ENCODE data around the gene UBASH3A.

The UBASH3A gene

DNA sequence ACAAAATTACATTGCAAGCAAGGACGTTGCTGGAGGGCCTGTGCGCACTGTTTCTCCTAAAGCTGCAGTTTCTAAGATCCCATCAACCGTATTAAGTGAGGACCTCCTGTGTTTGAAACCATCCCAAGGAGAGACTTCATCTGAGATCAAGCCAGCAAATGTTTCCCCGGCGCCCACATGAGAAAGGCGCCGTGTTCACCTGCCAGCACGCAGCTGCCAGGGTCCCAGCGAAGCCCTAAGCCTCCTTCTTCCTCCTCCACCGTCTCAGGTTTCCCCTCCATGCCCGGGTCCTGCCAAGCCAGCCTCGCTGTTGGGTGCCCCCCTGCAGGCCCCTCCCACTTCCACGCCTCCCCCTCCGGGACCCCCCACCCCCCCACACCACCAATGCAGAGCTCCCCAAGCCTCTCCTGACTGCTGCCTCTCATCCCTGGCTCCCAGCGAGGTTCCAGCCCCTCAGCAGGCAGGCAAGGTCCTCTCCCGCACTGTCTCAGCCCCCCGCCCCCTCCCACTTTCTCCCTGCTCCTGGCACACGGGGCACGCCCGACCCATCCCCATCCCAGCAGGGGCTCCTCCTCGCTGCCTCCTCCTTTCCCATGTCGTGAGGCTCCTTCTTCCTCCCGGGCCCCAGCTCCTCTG, 28.7 kb upstream of the UBASH3A start:
- no peak for DNase-seq (ENCODE audit: low read depth)

DNA sequence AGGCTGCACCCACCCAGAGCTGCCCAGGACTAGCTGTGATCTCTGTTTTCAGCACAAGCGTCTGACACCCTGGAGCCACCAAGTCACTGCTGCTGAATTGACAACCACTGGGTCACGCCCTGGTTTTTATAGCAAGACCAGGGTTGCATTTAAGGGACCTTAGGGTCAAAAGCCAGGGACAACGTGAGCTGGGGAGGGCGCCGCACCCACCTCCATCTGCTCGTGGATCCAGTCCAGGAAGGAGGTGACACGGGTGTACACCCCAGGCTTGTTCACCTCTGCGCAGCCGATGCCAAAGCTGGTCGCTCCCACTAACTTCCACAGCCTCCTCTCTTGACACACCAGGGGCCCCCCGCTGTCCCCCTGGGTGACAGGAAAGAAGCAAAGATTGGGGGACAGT, 28.2 kb upstream of the UBASH3A start:
- no peak for DNase-seq (ENCODE audit: low read depth)

DNA sequence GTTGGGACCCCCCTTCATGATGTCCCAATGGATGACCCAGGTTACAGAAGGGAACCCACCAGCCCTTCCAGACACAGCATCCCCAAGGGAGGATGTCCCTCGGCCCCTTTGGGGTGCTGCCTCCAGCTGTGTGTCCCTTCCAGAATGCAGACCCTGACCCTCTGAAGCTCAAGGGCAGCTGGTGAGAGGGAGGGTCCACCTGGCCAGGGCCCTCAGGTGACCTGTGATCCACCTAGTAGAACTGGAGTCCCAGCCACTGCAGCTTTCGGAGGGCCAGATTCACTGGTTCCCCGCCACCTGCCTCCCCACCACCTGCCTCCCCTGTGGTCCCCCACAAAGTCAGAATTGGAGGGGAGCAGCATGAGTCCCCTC, 27.8 kb upstream of the UBASH3A start:
- no peak for DNase-seq (ENCODE audit: low read depth)

DNA sequence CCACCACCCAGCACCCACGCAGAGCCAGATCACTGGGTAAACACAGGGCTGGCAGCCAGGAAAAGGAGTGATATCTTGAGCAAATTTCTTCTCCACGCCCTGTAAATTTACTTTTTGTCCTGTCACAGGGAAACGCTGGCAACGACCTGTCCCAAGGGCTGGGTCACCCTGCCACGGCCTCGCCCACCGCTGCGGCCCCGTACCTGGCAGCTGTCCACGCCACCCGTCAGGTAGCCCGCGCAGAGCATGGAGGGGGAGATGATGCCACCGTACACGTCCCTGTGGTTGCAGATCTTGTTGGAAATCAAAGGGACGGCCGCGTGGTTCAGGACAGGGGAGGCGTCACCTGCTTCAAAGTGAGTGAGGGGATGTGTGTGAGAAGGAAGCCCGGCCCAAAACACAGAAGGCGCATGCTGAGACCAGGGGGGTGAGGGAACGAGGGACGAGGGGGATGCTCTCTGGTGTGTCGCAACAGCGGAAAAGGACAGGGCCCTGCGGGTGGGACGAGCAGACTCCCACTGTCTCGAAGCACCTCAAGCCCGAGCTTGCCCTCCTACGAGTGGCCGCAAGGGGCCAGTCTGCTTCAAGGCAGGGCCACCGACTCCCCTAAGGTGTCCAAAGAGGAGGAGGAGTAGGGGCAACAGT, 27.2 kb upstream of the UBASH3A start:
- no peak for DNase-seq (ENCODE audit: low read depth)

DNA sequence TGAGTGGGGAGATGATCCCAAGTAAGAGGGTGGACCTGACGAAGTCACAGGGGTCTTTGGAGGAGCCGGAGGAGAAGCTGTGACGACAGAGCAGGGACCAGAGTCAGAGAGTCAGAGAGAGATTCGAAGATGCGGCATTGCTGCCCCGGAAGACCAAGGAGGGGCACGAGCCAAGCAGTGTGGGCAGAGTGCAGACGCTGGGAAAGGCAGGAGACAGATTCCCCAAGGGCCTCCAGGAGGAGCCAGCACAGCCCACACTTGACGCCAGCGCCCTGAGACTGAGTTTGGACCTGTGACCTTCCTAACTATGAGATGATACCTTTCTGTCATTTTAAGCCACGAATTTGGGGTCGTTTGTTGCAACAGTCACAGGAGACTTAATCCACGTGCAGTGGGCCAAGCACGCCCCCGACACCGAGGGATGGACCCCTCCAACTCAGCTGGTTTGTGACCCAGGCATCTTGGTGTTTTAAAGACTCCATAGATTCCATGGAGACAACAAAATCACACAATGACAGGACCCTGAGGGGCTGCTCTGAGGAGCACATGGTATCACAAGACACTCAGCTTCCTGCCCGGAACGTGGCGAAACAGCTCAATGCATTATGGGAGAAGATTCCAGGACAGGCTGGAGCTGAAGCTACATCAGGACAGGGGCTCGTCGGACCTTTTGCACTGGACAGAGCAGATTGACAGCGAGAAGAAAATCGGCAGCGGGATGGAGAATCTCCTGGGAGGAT, 26.3 kb upstream of the UBASH3A start:
- no peak for DNase-seq (ENCODE audit: low read depth)

DNA sequence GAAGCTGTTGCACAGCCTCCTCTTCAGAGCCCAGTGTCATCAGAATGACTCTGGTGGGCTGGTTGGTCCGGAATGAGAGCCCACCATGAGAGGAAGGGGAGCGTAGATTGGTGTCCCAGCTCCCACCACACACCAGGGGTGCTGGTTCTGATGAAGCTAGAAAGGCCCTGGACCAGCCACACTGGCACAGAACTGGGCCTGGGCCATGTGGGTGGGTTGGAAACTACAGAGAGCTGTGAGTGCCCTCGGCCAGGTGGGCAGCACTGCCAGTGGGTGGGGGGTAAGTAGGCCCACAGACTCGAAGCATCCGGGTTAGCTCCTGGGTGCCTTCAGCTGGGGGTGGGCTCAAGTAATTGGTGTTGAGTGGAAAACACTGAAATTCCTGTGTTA, 25.8 kb upstream of the UBASH3A start:
- DNase-seq (ENCODE audit: low read depth) = no peak

DNA sequence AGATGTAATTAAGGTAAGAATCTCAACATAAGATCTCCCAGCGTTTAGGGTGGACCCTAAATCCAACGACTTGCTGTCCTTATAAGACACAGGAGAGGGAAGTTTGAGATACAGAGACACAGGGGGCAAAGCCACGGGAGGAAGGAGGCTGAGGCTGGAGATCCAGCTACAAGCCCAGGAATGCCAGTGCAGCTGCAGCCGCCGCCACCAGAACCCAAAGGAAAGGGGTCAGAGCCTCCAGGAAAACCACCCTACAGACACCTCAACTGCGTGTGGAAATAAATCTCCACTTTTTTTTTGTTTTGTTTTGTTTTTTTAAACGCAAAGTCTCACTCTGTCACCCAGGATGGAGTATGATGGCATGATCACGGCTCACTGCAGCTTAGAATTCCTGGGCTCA, 25.3 kb upstream of the UBASH3A start:
- DNase-seq (ENCODE audit: low read depth) = no peak

DNA sequence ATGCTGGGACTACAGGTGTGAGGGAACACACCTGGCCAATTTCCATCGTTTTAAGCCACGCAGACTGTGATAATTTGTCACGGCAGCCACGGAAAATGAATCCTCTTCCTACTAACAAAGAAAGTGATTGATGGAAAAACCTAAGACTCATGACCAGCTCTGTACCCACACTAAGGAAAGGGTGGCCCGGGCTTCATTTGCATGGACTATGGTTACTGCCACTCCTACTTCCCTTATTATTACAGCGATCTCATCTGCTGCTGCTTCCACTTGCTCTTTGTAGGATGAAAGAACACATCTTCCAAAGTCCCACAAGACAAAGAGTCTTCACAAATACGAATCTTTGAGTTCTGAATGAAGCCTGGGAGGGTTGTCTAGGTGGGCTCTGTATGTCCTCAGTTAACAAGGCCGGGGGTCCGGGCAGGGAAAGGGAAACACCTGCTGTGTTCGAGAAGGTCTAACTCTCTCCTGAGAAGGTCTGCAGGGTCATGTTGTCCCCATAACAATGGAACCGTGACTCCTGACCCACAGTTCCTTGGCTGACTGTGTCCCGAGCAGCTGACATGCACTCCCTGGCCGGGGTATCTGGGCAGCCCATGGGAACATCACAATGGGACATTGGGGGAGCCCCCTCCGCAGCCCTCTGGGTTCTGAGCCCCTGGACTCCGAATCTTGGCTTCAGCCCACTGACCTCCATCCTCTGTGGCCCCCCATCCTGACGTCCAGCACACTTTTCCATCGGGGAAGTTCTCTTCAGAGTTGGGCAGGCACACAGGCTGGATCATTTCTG, 24.1 kb upstream of the UBASH3A start:
- no peak for DNase-seq (ENCODE audit: low read depth)

DNA sequence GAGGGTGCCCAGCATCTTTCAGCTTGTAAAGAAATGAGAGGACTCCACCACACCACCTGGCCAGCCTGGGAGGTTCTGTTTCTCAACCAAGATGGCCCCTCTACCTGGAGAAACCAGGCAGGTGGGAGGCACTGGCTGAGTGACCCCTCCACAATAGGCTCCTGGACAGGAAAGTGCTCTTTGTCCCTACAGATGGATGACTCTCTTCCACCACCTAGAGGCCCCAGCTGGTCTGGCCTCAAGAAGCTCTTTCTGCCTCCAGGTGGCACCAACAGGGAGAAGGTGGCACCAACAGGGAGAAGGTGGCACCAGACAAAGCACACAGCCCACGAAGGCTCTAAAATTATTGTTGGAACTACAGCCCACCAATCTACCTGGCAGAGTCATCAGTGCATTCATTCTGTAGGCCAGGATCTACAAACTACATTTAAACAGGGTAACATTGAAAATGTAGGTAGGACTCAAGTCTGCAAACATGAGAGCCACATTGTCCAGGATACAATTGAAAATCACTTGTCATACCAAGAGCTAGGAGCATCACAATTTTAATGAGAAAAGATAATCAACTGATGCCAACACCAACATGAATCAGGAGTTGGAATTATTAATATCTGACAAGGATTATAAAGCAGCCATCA, 22.2 kb upstream of the UBASH3A start:
- peak; percentile 43 for DNase-seq (ENCODE audit: low read depth)

DNA sequence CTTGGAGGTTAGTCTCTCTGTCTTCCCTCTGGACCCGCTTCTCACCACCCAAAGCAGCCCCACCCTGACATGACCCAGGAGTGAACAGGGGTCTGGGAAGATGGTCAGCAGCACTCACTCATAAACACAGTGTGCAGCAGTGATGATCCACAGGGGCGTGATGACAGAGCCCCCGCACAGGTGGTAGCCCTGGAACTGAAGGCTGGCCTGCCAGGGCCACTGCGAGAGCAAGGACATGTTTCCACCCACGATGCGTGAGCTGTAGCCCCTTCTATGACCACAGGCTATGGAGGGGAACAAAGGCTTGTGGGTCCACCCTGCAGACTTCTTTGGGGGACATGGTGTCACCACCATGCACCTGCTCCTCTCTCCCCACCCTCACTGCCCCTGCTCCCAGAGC, 20.8 kb upstream of the UBASH3A start:
- no peak for DNase-seq (ENCODE audit: low read depth)

DNA sequence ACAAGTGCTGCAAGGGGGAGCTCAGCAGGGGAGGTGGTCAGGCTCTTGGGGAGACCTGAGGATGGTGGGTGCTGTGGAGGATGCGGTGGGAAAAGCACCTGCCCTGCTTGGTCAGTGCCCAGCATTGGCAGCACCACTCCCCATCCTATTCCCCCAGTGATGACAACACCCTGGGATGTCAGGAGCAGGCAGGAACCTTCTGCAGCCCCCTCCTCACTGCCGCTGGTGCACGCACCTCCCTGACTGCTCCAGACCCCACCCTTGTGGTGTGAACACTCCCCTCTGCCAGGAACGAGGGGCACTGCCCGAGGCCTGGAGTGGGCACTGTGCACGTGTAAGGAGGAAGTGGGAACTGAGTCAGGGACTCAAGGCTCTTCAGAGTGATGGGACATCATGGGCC, 20.4 kb upstream of the UBASH3A start:
- no peak for DNase-seq (ENCODE audit: low read depth)

DNA sequence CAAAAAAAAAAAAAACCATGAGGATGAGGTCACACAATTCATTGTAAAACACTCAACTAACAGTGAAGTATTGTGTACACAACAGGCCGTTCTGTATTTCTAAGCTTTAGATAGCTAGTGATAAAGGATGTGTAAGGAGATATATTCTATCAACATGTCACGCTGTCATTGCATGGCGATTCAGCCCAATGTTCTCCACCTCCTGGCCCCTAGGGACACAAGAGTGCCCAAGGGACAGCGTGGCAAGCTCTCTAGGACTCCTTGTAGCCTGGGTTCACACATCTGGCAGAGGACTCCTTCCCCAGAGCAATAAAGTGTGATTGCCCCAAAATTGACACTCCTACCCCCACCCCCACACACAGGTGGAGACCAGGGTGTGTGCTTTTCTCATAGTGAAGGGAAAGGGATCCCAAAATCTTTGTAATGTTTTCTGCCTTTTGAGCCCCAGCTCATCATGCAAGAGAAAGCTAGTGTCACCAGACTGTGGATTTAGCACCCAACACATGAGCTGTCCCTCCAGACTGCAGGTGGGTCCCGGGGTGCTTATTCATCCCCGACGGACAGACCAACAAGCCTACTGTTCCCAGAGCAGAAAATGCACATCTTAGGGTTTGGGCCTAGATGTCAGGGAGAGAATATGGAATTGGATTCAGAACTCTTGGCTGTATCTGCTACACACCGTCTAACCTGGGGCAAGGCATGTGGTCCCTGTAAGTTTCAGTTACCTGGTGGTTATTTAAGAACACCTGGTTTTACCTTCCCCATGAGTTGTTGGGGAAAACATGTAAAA, 19.4 kb upstream of the UBASH3A start:
- no peak for DNase-seq (ENCODE audit: low read depth)

DNA sequence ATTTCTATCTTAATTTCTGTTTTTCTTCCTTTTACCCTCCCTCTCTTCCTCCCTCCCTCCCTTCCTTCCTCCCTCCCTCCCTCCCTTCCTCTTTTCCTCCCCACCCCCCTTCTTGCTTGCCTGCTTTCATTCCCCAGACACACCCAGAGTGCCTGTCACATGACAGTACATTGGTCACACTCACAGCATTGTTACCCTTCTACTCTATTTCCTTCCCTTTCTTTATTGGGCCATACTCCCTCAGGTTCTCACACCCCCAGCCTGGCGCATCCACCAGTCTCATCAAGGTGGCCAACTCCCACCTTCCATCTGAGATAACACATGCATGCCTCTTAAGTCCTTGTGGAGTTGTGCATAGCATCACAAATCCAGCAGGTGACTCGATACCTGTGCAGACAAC, 18.7 kb upstream of the UBASH3A start:
- DNase-seq (ENCODE audit: low read depth) = no peak

DNA sequence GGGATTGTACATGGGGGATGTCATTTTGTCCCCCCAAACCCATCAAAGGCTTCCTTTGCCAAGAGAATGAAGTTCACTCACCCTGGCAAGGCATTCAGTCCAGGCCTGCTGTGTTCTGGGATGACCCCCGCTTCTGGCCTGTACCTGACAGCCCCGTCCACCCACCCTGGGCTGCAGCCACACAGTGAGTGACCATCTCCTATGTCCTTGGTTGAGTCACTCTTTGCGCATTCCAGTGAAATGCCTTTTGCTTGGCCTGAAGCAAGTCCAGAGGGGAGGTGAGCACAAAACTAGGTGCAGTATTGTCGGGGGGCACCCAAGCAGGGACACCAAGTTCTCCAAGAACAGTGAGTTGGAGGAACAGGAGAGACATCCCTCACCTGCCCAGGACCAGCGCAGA, 18.1 kb upstream of the UBASH3A start:
- DNase-seq (ENCODE audit: low read depth) = no peak

DNA sequence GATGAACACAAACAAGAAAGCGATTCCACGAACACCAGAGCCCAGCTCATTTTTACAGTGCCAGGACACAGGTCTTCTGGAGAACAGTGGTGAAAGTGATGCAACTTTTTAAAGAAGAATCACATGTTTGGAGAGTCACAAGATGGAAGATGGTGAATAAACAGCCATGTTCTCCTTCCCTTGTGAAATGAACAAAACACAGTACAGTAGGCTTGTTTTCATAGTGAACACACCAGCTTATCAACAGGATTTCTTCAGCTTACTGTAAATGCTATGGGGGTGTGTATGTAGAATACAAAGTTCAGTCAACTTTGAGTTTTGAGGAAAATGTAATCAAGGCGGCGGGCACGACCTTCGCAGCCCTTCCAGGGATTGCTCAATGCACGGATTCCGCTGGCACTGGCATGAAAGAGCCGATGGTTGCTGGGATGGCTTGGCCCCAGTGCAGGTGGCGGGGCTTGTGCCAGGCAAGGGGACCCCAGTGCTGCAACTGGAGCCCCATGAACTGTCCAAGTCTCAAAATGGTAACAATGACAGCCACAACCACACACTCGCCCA, 17.6 kb upstream of the UBASH3A start:
- DNase-seq (ENCODE audit: low read depth) = no peak

DNA sequence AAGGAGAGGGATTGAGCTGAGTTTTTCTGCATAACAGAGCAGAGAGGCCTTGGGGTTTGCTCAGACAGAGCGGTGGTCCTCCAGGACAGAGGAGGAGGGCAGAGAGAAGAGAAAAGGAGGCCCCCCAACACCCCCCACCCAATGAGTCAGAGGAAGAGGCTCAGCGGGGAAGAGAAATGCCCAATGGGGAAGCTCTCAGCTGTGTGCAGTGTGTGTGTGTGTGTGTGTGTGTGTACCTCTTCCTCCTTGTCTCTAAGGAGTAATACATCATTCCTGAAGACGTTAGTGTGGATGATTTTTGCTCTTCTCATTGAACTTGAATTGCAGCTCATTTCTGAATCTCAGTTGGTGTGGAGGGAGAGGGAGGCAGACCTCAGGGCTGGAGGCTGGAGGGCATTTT, 16.5 kb upstream of the UBASH3A start:
- DNase-seq (ENCODE audit: low read depth) = no peak

DNA sequence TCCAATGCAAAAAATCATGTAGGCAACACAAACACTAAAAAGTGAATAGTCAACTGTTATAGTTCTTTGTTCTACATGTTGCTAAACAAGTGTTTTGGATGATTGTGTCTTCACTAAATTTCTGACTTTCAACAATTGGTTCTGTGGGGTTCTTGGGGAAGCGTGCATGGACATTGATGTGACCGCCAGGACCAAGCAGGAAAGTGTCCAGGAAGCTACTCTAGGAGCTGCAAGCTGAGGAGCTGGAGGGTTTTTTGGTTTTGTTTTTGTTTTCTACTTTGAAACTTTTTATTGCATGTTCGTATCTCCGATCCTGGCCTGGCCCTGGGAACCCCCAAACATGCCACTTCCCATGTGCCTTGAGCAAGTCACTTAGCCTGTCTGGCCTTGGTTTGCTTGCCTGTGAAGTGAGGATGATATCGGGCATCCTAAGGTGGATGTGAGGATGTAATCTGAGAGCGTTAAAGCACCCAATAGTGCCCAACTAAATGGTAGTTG, 15.8 kb upstream of the UBASH3A start:
- no peak for DNase-seq (ENCODE audit: low read depth)

DNA sequence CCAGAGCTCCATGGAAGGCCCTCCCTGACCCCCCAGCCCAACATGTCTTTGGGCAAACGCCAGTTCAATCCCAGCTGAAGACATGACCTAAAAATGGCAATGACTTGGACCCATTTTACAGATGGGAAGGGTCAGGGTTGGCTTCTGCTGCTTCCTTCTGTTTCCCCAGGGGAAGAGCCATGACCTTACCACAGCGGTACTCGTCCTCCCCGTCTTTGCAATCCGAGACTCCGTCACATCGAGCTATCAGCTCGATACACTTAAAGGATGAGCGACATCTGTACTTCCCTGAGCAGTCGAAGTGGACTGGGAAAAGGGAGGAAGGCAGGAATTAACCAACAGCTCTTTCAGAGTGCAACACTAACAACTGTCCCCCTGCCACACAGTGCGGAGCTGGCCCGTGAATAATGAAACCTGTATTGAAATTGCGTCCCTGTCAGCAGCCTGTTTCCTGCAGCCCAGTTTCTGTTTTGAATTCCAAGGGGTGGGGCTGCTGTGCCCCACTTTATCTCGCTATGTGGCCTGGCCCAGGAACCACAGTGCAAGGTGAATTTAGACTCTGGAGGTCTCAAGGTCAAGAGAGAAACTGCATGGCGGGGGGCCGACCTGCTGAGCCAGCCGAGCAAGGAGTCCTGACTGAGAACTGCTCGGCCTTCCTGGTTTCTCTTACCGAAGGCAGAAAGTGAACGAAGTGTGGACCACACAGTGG, 14.8 kb upstream of the UBASH3A start:
- no peak for DNase-seq (ENCODE audit: low read depth)

DNA sequence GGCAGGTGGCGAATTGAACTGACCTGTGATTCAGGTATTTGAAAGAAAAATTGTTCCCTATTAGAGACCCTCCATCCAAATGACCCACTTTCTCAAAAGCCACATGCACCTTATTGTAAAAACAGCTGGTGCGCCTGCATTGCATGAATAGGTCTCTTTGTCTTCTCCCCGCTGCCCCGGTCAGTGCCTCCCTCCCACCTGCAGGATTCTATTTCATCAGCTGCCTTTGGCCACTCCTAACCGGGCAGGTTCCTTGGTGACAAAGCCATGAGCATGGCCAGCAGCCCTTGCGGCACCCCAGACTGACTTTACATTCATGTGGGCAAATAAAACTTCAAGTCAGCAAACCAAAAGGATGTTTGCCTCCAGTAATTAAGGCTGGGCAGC, 14.3 kb upstream of the UBASH3A start:
- DNase-seq (ENCODE audit: low read depth) = no peak

DNA sequence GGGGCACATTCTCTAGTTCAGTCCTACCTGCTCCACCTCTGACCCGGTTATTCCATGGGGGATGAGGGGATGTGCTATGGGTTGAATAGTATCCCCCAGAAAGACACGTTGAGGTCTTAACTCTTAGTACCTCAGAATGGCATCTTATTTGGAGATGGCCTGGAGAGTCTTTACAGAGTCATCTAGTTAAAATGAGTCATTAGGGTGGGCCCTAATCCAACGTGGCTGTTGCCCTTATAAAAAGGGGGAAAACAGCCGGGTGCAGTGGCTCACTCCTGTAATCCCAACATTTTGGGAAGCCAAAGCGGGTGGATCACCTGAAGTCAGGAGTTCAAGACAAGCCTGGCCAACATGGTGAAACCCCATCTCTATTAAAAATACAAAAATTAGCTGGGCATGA, 13.5 kb upstream of the UBASH3A start:
- no peak for DNase-seq (ENCODE audit: low read depth)

Measured in iris pigment epithelial cell (primary cell).